Measurements from ENCODE around the gene HYDIN. TPM values are rescaled to one million over a fixed set of nuclear protein-coding genes. Genes with fewer than 3 reads are reported as not detected.

The HYDIN gene
- total and polyA plus RNA-seq, 2 experiments from 2014 or later, result 3.1 to 7.7 TPM

DNA sequence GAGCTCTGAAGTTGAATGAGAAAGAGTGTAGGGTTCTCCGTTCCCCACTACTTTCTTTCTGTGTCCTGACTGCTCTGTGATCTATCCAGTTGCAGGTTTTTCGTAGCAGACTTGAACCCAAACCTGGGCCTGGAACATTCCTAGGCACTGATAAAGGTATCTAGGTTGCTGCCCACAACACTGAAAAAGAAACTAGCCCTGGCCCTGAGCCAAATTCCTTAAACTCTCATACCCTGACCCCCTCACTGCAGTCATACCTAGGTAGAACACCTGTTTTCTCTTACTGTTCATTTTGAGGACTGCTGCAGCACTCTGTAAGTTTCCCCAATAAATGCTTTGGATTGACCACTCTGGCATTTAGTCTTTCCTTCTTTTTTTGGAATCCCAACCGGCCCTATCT lies 5.4 kb downstream of the HYDIN start:
- no peaks in the 10 kb centered on the region for H3F3A ChIP-seq (replicated peaks; ENCODE audit: low read depth)
- TF ChIP-seq CREB1 (CRISPR knock-in tag; IDR thresholded peaks at IDR 0.05; ENCODE audit: low read depth) (no peak), ZNF331 (CRISPR knock-in tag; IDR thresholded peaks at IDR 0.05; ENCODE audit: low read depth) (no peak), ETS1 (IDR thresholded peaks at IDR 0.05) (no peak), EZH2 (IDR thresholded peaks at IDR 0.05; ENCODE audit: low read depth, unreplicated experiment) (no peak), POLR2AphosphoS5 (IDR thresholded peaks at IDR 0.05; ENCODE audit: low read depth) (no peak), NANOG (IDR thresholded peaks at IDR 0.05; ENCODE audit: borderline replicate concordance) (no peak), ZNF114 (CRISPR knock-in tag; IDR thresholded peaks at IDR 0.05) (no peak), STAT1 (IDR thresholded peaks at IDR 0.05; ENCODE audit: unreplicated experiment) (no peak), EZH2phosphoT487 (IDR thresholded peaks at IDR 0.05; ENCODE audit: unreplicated experiment) (no peak), JUNB (IDR thresholded peaks at IDR 0.05; ENCODE audit: unreplicated experiment) (no peak), ZNF462 (CRISPR knock-in tag; IDR thresholded peaks at IDR 0.05) (no peak)
- TF ChIP-seq, protein P1, sequence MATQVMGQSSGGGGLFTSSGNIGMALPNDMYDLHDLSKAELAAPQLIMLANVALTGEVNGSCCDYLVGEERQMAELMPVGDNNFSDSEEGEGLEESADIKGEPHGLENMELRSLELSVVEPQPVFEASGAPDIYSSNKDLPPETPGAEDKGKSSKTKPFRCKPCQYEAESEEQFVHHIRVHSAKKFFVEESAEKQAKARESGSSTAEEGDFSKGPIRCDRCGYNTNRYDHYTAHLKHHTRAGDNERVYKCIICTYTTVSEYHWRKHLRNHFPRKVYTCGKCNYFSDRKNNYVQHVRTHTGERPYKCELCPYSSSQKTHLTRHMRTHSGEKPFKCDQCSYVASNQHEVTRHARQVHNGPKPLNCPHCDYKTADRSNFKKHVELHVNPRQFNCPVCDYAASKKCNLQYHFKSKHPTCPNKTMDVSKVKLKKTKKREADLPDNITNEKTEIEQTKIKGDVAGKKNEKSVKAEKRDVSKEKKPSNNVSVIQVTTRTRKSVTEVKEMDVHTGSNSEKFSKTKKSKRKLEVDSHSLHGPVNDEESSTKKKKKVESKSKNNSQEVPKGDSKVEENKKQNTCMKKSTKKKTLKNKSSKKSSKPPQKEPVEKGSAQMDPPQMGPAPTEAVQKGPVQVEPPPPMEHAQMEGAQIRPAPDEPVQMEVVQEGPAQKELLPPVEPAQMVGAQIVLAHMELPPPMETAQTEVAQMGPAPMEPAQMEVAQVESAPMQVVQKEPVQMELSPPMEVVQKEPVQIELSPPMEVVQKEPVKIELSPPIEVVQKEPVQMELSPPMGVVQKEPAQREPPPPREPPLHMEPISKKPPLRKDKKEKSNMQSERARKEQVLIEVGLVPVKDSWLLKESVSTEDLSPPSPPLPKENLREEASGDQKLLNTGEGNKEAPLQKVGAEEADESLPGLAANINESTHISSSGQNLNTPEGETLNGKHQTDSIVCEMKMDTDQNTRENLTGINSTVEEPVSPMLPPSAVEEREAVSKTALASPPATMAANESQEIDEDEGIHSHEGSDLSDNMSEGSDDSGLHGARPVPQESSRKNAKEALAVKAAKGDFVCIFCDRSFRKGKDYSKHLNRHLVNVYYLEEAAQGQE (IDR thresholded peaks at IDR 0.05; ENCODE audit: unreplicated experiment), result no peak
- TF ChIP-seq, protein P2, sequence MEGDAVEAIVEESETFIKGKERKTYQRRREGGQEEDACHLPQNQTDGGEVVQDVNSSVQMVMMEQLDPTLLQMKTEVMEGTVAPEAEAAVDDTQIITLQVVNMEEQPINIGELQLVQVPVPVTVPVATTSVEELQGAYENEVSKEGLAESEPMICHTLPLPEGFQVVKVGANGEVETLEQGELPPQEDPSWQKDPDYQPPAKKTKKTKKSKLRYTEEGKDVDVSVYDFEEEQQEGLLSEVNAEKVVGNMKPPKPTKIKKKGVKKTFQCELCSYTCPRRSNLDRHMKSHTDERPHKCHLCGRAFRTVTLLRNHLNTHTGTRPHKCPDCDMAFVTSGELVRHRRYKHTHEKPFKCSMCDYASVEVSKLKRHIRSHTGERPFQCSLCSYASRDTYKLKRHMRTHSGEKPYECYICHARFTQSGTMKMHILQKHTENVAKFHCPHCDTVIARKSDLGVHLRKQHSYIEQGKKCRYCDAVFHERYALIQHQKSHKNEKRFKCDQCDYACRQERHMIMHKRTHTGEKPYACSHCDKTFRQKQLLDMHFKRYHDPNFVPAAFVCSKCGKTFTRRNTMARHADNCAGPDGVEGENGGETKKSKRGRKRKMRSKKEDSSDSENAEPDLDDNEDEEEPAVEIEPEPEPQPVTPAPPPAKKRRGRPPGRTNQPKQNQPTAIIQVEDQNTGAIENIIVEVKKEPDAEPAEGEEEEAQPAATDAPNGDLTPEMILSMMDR (conservative IDR thresholded peaks at IDR 0.05; ENCODE audit: low read depth in 2 of 2), result no peak
- no peaks in the 10 kb centered on the region; the same call in 1 of the 2 replicates for H3K27me3 ChIP-seq (ENCODE audit: insufficient read depth)
- no peak for DNase-seq (ENCODE audit: low spot score)
- no peak overlapping the region for H3K4me2 ChIP-seq
- H3K4me3 ChIP-seq, result no peak overlapping the region
- H3K9me3 Mint-ChIP-seq, result peaks cover 62% of the 10 kb centered on the region
- H3K79me2 ChIP-seq (replicated peaks; ENCODE audit: insufficient read depth), result no peaks in the 10 kb centered on the region
- H3K4me1 Mint-ChIP-seq, result no peaks in the 10 kb centered on the region; the same call in 2 of the 3 replicates
- peaks cover 8% of the 10 kb centered on the region for H3K9me2 ChIP-seq (ENCODE audit: insufficient read depth)
- H3K27ac Mint-ChIP-seq, result no peak overlapping the region
- H3K36me3 ChIP-seq (ENCODE audit: insufficient read depth), result peaks cover 10% of the 10 kb centered on the region
- H3K27ac ChIP-seq (ENCODE audit: low read depth), result no peak overlapping the region
- no peaks in the 10 kb centered on the region for H4K20me1 ChIP-seq (replicated peaks; ENCODE audit: insufficient read depth)
- H2AFZ ChIP-seq, result no peak overlapping the region
- no peak overlapping the region for H3K4me3 Mint-ChIP-seq
- no peak for ATAC-seq
- H3K36me3 Mint-ChIP-seq (ENCODE audit: low read depth), result peaks cover 40% of the 10 kb centered on the region
- H3K4me1 ChIP-seq (ENCODE audit: insufficient read depth), result 0 out of 2 replicates have a peak, but pooled peaks cover 8% of the 10 kb centered on the region
- H3K27me3 Mint-ChIP-seq (ENCODE audit: insufficient read depth, low read depth, poor library complexity), result no peaks in the 10 kb centered on the region

Measured in GM23338 (cell line).